Measurements from ENCODE around the gene CACNG4.
A peak's percentile ranks its signal among the peaks of the same experiment; 100 is the strongest.

The CACNG4 gene

DNA sequence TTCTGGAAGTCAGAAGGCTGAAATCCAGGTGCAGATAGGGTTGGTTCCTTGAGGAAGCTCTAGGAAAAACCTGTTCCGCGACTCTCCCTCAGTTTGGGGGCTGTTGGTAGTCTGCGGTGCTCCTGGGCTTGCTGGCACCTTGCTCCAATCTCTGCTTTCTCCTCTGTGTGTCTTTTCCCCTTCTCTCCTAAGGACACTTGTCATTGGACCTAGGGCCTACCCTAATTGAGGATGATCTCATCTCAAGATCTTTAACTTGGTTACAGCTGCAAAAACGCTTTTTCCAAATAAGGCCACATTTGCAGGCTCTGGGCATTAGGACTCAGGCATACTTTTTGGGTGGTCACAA is 12.9 kb upstream of the CACNG4 start:
- no peak overlapping the region for H3K4me3 ChIP-seq (ENCODE audit: low read depth, low read length)
- peaks cover 26% of the 10 kb centered on the region for H3K4me1 ChIP-seq
- H3K36me3 ChIP-seq, result no peaks in the 10 kb centered on the region
- H3K27me3 ChIP-seq, result no peaks in the 10 kb centered on the region
- H3K9me3 ChIP-seq, result no peaks in the 10 kb centered on the region; the same call in 1 of the 2 replicates
- TF ChIP-seq, protein P1, sequence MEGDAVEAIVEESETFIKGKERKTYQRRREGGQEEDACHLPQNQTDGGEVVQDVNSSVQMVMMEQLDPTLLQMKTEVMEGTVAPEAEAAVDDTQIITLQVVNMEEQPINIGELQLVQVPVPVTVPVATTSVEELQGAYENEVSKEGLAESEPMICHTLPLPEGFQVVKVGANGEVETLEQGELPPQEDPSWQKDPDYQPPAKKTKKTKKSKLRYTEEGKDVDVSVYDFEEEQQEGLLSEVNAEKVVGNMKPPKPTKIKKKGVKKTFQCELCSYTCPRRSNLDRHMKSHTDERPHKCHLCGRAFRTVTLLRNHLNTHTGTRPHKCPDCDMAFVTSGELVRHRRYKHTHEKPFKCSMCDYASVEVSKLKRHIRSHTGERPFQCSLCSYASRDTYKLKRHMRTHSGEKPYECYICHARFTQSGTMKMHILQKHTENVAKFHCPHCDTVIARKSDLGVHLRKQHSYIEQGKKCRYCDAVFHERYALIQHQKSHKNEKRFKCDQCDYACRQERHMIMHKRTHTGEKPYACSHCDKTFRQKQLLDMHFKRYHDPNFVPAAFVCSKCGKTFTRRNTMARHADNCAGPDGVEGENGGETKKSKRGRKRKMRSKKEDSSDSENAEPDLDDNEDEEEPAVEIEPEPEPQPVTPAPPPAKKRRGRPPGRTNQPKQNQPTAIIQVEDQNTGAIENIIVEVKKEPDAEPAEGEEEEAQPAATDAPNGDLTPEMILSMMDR (IDR thresholded peaks at IDR 0.05; ENCODE audit: low read depth, low read length), result no peak
- no peak for DNase-seq

DNA sequence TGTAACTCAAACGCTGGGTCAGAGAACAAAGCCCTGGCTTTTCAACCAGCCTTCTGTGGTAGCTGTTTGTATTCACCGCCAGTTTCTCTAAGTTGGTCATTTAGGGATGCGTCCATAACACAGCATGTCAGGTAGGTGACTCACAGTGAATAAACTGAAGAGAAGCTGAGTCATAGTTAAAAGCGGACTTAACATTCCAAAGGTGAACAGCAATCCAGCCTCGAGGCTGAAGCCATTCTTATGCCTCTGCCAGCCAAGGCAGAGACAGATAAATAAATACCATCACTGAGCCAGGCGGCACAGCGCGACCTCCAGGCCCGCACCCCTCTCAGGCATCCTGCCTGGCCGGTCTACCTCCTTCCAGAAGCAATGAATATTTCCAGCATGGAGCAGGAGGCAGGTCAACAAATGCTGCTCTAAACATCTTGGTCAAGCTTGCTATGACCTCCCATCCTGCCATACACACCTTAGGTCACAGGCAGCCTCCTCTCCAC is 12.4 kb upstream of the CACNG4 start:
- TF ChIP-seq, protein P1 (IDR thresholded peaks at IDR 0.05; ENCODE audit: low read depth, low read length), result no peak
- DNase-seq, result no peak
- Histone ChIP-seq H3K36me3 (no peaks in the 10 kb centered on the region), H3K27me3 (no peaks in the 10 kb centered on the region), H3K9me3 (no peaks in the 10 kb centered on the region; the same call in 1 of the 2 replicates), H3K4me1 (peaks cover 26% of the 10 kb centered on the region), H3K4me3 (ENCODE audit: low read depth, low read length) (no peak overlapping the region)

DNA sequence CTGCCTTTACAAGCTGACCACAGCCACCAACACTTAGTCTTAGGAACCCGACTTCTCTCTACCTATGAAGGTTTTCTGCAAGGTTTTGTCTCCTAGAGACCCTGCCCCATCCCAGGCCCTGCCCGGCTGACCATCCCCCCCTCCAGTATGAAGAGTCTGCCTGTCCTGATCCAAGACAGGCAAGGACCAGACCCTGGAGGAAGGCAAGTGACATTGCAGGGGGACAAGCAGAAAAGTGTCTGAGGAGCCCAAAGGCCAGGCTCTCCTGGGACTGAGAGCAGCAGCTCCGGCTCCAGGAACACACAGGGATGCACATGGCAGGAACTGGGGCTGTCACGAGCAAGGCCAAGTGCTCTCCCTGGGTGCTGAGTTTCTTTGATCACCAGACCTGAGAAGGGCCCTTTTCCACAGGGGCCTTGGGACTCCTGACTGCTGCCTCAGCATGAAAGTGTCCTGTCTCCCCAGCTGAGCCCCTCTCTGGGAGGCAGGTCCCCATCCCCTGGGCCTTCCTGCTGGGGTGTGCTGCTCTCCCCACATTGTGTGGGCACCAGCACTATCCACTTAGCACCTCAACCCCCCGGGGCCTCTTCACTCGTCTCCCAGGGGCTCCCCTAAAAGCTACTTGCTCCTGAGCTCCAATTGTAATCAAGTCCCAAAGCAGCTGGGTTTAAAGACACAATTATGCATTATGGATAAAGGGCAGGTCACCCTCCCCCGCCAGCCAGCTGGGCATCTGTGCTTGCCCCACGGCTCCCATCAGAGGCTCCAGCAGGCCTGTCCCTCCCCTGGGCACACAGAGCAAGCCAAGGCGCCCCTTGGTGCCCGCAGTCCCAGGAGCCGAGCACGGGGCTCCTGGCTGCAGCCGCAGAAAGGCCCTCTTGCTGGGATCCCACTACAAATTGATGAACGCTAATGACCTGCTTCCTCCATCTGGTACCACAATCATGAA is 11.6 kb upstream of the CACNG4 start:
- Histone ChIP-seq H3K4me3 (ENCODE audit: low read depth, low read length) (no peak overlapping the region), H3K36me3 (no peaks in the 10 kb centered on the region), H3K27me3 (no peaks in the 10 kb centered on the region), H3K4me1 (peaks cover 32% of the 10 kb centered on the region), H3K9me3 (no peaks in the 10 kb centered on the region)
- DNase-seq, result no peak
- TF ChIP-seq, protein P1 (IDR thresholded peaks at IDR 0.05; ENCODE audit: low read depth, low read length), result 0 out of 2 replicates have a peak, but pooled peaks have one; percentile 25

DNA sequence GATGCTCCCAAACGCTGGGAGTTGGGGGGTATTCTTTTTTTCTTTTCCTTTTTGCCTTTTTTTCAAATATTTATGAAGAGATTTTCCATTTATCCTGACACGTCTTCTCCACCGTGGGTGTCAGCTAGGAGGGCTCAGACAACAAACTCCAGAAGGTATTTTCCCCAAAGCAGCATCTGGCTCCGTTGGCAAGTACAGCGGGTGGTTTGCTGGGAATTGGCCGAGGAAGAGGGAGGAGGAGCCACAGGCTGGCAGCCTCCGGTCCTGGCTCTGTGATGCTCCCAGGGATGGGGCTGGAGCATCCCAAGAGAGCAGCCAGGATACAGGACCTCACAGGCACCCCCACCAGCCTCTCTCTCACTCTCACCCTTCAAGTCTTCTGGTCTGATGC is 10.9 kb upstream of the CACNG4 start:
- H3K27me3 ChIP-seq, result no peaks in the 10 kb centered on the region
- H3K36me3 ChIP-seq, result no peaks in the 10 kb centered on the region
- H3K4me1 ChIP-seq, result peaks cover 37% of the 10 kb centered on the region
- DNase-seq, result peak; percentile 63
- TF ChIP-seq, protein P1 (IDR thresholded peaks at IDR 0.05; ENCODE audit: low read depth, low read length), result no peak
- no peaks in the 10 kb centered on the region for H3K9me3 ChIP-seq
- H3K4me3 ChIP-seq (ENCODE audit: low read depth, low read length), result no peak overlapping the region

DNA sequence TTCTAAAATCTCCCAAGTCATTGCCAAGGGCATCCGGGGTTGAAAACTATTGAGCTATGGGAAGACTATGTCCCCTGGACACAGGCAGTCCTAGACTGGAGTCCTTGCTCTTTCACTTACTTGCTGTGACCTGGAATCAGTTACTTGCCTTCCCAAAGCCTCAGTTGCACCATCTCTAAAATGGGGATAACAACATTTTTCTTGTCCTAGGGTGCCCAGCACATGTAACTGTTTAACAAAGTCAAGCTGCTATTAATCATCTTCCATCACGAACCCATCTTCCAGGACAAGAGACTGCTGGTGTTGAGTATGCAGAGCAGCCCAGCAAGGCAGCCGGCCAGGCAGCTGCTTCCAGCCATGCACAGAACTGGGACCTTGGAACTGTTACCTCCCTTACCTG is 9.9 kb upstream of the CACNG4 start:
- no peak overlapping the region for H3K4me3 ChIP-seq (ENCODE audit: low read depth, low read length)
- no peaks in the 10 kb centered on the region for H3K9me3 ChIP-seq
- no peaks in the 10 kb centered on the region for H3K27me3 ChIP-seq
- TF ChIP-seq, protein P1 (IDR thresholded peaks at IDR 0.05; ENCODE audit: low read depth, low read length), result no peak
- no peaks in the 10 kb centered on the region for H3K36me3 ChIP-seq
- no peak for DNase-seq
- H3K4me1 ChIP-seq, result peaks cover 37% of the 10 kb centered on the region

DNA sequence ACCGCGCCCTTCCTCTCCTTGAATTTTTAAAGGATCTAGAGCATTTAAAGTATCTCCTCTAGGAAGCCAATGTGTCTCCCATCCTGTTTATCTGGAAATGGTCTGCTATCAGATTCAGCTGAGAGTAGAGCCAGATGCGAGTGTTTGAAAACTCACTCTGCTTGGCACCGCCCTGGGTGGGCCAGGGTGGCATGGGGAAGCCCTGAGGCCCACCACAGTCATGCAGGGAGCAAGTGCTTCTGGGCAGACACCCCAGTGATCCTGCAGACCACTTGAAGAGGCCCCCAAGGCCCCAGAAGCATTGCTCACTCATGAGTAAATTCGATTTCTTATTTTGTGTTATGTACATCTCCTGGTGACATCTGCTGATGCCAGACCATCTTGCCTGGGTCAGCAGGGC is 8.7 kb upstream of the CACNG4 start:
- H3K4me1 ChIP-seq, result peaks cover 44% of the 10 kb centered on the region
- H3K9me3 ChIP-seq, result no peaks in the 10 kb centered on the region
- no peaks in the 10 kb centered on the region for H3K27me3 ChIP-seq
- TF ChIP-seq, protein P1 (IDR thresholded peaks at IDR 0.05; ENCODE audit: low read depth, low read length), result no peak
- no peaks in the 10 kb centered on the region for H3K36me3 ChIP-seq
- DNase-seq, result no peak
- no peak overlapping the region for H3K4me3 ChIP-seq (ENCODE audit: low read depth, low read length)

All from BE2C (cell line).